Smooth muscle cell (in vitro differentiated cells): ENCODE data around the gene CNOT4. TPM values are rescaled to one million over a fixed set of nuclear protein-coding genes. Genes with fewer than 3 reads are reported as not detected.

ENCODE experiments used
- DNase-seq: peaks from one replicate; lab custom pipeline; 2025; ENCODE audit not compliant: unreplicated experiment; lab: John Stamatoyannopoulos, UW
- H2AFZ ChIP-seq: fragments of 200-600 bp; sonication (generic); 2 replicates; pipeline ENCODE4 v1.6.0; 2016; ENCODE audit warnings: antibody characterized with exemption, low read depth, mild to moderate bottlenecking
- H3F3A ChIP-seq: fragments of 200-600 bp; sonication (generic); 2 replicates; pipeline ENCODE4 v1.6.0; 2017; ENCODE audit warnings: antibody characterized with exemption, low read depth
- H3K27ac ChIP-seq: fragments of 200-600 bp; sonication (generic); 2 replicates; pipeline ENCODE4 v1.5.1; 2016; ENCODE audit warnings: low read depth, mild to moderate bottlenecking
- H3K27me3 ChIP-seq: fragments of 200-600 bp; sonication (generic); 2 replicates; pipeline ENCODE4 v1.6.1; 2016; ENCODE audit warnings: low read depth, mild to moderate bottlenecking
- H3K36me3 ChIP-seq: fragments of 200-600 bp; sonication (generic); 2 replicates; pipeline ENCODE4 v1.5.1; 2016; ENCODE audit warnings: low read depth
- H3K4me1 ChIP-seq: fragments of 200-600 bp; sonication (generic); 2 replicates; pipeline ENCODE4 v1.5.1; 2016; ENCODE audit warnings: low read depth
- H3K4me2 ChIP-seq: fragments of 200-600 bp; sonication (generic); 2 replicates; pipeline ENCODE4 v1.6.0; 2016; ENCODE audit warnings: mild to moderate bottlenecking
- H3K4me3 ChIP-seq: fragments of 200-600 bp; sonication (generic); 2 replicates; pipeline ENCODE4 v1.5.1; 2016; ENCODE audit warnings: mild to moderate bottlenecking
- H3K79me2 ChIP-seq: fragments of 200-600 bp; sonication (generic); 2 replicates; pipeline ENCODE4 v1.6.0; 2016; ENCODE audit warnings: low read depth, mild to moderate bottlenecking
- H3K9ac ChIP-seq: fragments of 200-600 bp; sonication (generic); 2 replicates; pipeline ENCODE4 v1.6.0; 2016; ENCODE audit warnings: low read depth
- H3K9me3 ChIP-seq: fragments of 200-600 bp; sonication (generic); replicated peaks from 2 replicates; pipeline ENCODE4 v1.5.1; 2016; ENCODE audit warnings: low read depth
- H4K20me1 ChIP-seq: fragments of 200-600 bp; sonication (generic); 2 replicates; pipeline ENCODE4 v1.6.0; 2016; ENCODE audit warnings: low read depth
- WGBS: methylation state at CpG from one replicate; pipeline ENCODE4 v1.1.7; 2016; ENCODE audit warnings: low lambda C conversion rate; 5-methylcytosine and 5-hydroxymethylcytosine counted together
- polyA plus RNA-seq: library from polyadenylated mRNA; unstranded; fragments of >200 nt; fragmentation: Nextera tagmentation; extraction: Ambion mirVana; gene quantifications from 2 replicates; pipeline ENCODE4 v1.2.1, GENCODE V29; 2016
- total RNA-seq: library from RNA; depleted of rRNA; stranded (reverse); fragments of >200 nt; gene quantifications from 2 replicates; pipeline ENCODE4 v1.2.3, GENCODE V29; 2014
- TF ChIP-seq, protein P1 (sequence below): fragments of 200-600 bp; sonication (generic); IDR thresholded peaks from 2 replicates; pipeline ENCODE4 v1.5.1; 2017; ENCODE audit warnings: borderline replicate concordance, mild to moderate bottlenecking, antibody characterized with exemption; ENCODE audit not compliant: insufficient read depth, poor library complexity, severe bottlenecking

CNOT4 gene
- total and polyA plus RNA-seq, 2 experiments from 2014 or later, result 15.8 to 22.9 TPM

- DNase-seq, result no peak
- H3K4me1 ChIP-seq, result peaks cover 4% of the 10 kb centered on the region
- no peak overlapping the region for H2AFZ ChIP-seq
- H3K4me3 ChIP-seq, result no peak overlapping the region
- no peaks in the 10 kb centered on the region for H3K9me3 ChIP-seq
- no peaks in the 10 kb centered on the region for H3K36me3 ChIP-seq
- no peak overlapping the region for H3K27ac ChIP-seq
- no peak overlapping the region for H3K4me2 ChIP-seq
- H3K9ac ChIP-seq, result no peak overlapping the region
- H3F3A ChIP-seq, result no peaks in the 10 kb centered on the region
- H3K79me2 ChIP-seq, result no peaks in the 10 kb centered on the region
- no peaks in the 10 kb centered on the region for H4K20me1 ChIP-seq
- no peaks in the 10 kb centered on the region for H3K27me3 ChIP-seq
- TF ChIP-seq, protein P1, sequence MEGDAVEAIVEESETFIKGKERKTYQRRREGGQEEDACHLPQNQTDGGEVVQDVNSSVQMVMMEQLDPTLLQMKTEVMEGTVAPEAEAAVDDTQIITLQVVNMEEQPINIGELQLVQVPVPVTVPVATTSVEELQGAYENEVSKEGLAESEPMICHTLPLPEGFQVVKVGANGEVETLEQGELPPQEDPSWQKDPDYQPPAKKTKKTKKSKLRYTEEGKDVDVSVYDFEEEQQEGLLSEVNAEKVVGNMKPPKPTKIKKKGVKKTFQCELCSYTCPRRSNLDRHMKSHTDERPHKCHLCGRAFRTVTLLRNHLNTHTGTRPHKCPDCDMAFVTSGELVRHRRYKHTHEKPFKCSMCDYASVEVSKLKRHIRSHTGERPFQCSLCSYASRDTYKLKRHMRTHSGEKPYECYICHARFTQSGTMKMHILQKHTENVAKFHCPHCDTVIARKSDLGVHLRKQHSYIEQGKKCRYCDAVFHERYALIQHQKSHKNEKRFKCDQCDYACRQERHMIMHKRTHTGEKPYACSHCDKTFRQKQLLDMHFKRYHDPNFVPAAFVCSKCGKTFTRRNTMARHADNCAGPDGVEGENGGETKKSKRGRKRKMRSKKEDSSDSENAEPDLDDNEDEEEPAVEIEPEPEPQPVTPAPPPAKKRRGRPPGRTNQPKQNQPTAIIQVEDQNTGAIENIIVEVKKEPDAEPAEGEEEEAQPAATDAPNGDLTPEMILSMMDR, result no peak
Observed at GRCh38 chr7:135537905-135538304, 28.0 kb upstream of the CNOT4 start.

DNA sequence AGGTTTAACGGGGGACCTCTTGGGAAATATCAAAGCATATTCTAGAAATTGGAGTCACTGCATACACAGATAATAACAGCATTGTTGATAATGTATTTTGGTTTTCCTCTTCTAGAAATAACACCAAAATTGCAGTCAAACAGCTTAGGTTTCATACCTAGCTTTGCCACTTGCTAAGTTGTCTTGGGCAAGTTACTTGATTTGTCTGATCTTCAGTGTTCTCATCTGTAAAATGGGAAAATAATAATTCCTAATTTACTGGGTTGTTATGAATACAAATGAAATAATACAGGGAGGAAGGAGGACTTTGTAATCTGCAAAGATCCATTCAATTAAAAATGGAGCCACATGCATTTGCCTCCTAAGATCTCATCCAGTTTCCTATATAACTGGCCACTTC lies 27.6 kb upstream of the CNOT4 start:
- TF ChIP-seq, protein P1, result no peak
- Histone ChIP-seq H3K27me3 (no peaks in the 10 kb centered on the region), H4K20me1 (no peaks in the 10 kb centered on the region), H2AFZ (no peak overlapping the region), H3K4me1 (peaks cover 4% of the 10 kb centered on the region), H3K79me2 (no peaks in the 10 kb centered on the region), H3K4me3 (no peak overlapping the region), H3K36me3 (no peaks in the 10 kb centered on the region), H3K9ac (no peak overlapping the region), H3K27ac (no peak overlapping the region), H3K4me2 (no peak overlapping the region), H3F3A (no peaks in the 10 kb centered on the region), H3K9me3 (no peaks in the 10 kb centered on the region)
- no peak for DNase-seq
- WGBS, result 97% methylated on average over 1 of the region's 1 CpG

DNA sequence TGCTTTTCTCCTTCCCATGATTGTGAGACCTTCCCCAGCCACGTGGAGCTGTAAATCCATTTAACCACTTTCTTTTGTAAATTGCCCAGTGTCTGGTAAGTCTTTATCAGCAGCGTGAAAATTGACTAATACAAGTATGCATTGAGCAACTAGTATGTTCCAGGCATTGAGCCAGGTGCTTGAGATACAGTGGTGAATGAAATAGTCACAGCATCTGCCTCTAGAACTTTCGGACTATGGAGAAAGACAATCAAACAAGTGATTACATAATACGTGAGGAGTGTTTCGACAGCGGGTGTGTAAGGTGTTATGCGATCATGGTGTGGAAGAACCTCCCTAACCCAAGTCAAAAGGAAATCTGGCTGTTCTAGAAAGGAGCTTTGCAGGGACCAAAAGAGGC lies 26.2 kb upstream of the CNOT4 start:
- TF ChIP-seq, protein P1, result no peak
- DNase-seq, result no peak
- H3K9ac ChIP-seq, result no peak overlapping the region
- no peaks in the 10 kb centered on the region for H3K36me3 ChIP-seq
- H3K4me1 ChIP-seq, result peaks cover 4% of the 10 kb centered on the region
- H3K4me3 ChIP-seq, result no peak overlapping the region
- no peaks in the 10 kb centered on the region for H3K27me3 ChIP-seq
- no peak overlapping the region for H2AFZ ChIP-seq
- no peaks in the 10 kb centered on the region for H4K20me1 ChIP-seq
- H3K4me2 ChIP-seq, result no peak overlapping the region
- 85% methylated on average over 7 of the region's 7 CpGs for WGBS
- no peaks in the 10 kb centered on the region for H3K9me3 ChIP-seq
- no peak overlapping the region for H3K27ac ChIP-seq
- H3K79me2 ChIP-seq, result no peaks in the 10 kb centered on the region
- H3F3A ChIP-seq, result no peaks in the 10 kb centered on the region

DNA sequence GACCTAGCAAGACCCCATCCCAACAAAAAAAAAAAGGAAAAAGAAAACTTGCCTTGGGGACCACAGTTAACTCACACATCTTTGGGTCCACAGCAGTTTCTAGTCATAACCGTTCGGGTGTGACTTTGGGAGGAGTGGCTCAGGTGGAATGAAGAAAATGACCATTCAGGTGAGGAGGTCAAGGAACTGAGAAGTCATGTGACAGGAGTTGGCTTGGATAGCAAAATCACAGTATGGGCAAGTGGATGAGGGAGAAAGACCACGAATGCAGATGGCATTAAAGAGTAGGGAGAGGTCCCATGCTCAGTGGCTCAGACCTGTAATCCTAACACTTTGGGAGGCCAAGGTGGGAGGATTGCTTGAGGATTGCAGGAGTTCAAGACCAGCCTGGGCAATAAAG lies 17.1 kb upstream of the CNOT4 start:
- H3K9me3 ChIP-seq, result no peaks in the 10 kb centered on the region
- H3F3A ChIP-seq, result no peaks in the 10 kb centered on the region
- H3K4me1 ChIP-seq, result no peaks in the 10 kb centered on the region
- H3K27me3 ChIP-seq, result no peaks in the 10 kb centered on the region
- H3K4me3 ChIP-seq, result no peak overlapping the region
- H3K36me3 ChIP-seq, result no peaks in the 10 kb centered on the region
- no peak overlapping the region for H3K27ac ChIP-seq
- no peaks in the 10 kb centered on the region for H3K79me2 ChIP-seq
- no peak overlapping the region for H3K4me2 ChIP-seq
- no peaks in the 10 kb centered on the region for H4K20me1 ChIP-seq
- no peak for DNase-seq
- TF ChIP-seq, protein P1, result no peak
- H3K9ac ChIP-seq, result no peak overlapping the region
- WGBS, result 89% methylated on average over 3 of the region's 3 CpGs
- no peak overlapping the region for H2AFZ ChIP-seq
